ENCODE measurements around the gene WDR41.

GRCh38 chr5:77449277-77449676, 42.8 kb downstream of the WDR41 start:
- TF ChIP-seq CTCF (IDR thresholded peaks at IDR 0.05) (no peak), POLR2AphosphoS5 (IDR thresholded peaks at IDR 0.05) (no peak)
